Activated T-cell treated with anti-CD3 and anti-CD28 coated beads, Interleukin-2, amount 50 U/mL, for 4 hours (primary cell): ENCODE measurements around the gene NECTIN2. TPM values are rescaled to one million over a fixed set of nuclear protein-coding genes. Genes with fewer than 3 reads are reported as not detected.
A peak's percentile ranks its signal among the peaks of the same experiment; 100 is the strongest.
"Not testable (repeated sequence)": the region's sequence is repeated elsewhere in the genome, so short reads cannot be mapped to it uniquely, and the experiment has no call there.

Experiments
- ATAC-seq, 2 donors: fragments of 200-7000 bp; cut with Tn5 transposase; one replicate each; pipeline ENCODE4 v1.10.0; 2021
- DNase-seq: peaks from one replicate; pipeline ENCODE4 v3.0.0-alpha.2; 2020
- H3K27me3 Mint-ChIP-seq: one replicate; pipeline ENCODE4 v1.8.0; 2021; ENCODE audit warnings: low read depth, mixed read lengths
- H3K36me3 Mint-ChIP-seq: one replicate; pipeline ENCODE4 v1.8.0; 2022; ENCODE audit warnings: mixed read lengths; ENCODE audit not compliant: insufficient read depth
- H3K4me1 Mint-ChIP-seq: one replicate; pipeline ENCODE4 v1.8.0; 2021; ENCODE audit warnings: low read depth, mixed read lengths
- H3K4me3 Mint-ChIP-seq: one replicate; pipeline ENCODE4 v1.8.0; 2021; ENCODE audit warnings: mild to moderate bottlenecking, moderate library complexity, mixed read lengths
- H3K9me3 Mint-ChIP-seq: one replicate; pipeline ENCODE4 v1.8.0; 2021; ENCODE audit warnings: mixed read lengths
- total RNA-seq, 3 donors: library from RNA; stranded (reverse); gene quantifications; one replicate each; pipeline ENCODE4 v1.2.1, GENCODE V29; 2021

The NECTIN2 gene
- total RNA-seq, 3 donors from 2014 or later: 0.66 to 1.4 (median 1.3) TPM

- peaks cover 1% of the 10 kb centered on the region for H3K27me3 Mint-ChIP-seq
- ATAC-seq (no peak), DNase-seq (no peak)
- H3K9me3 Mint-ChIP-seq: no peaks in the 10 kb centered on the region
- H3K36me3 Mint-ChIP-seq: no peaks in the 10 kb centered on the region
- H3K4me1 Mint-ChIP-seq: peaks cover 4% of the 10 kb centered on the region
- H3K4me3 Mint-ChIP-seq: no peak overlapping the region
Measured at GRCh38 chr19:44878120-44878865, 32.2 kb downstream of the NECTIN2 start.

- Mint-ChIP-seq H3K36me3 (no peaks in the 10 kb centered on the region), H3K9me3 (no peaks in the 10 kb centered on the region), H3K4me1 (peaks cover 4% of the 10 kb centered on the region), H3K27me3 (peaks cover 1% of the 10 kb centered on the region), H3K4me3 (no peak overlapping the region)
- ATAC-seq (no peak), DNase-seq (no peak)
Measured at GRCh38 chr19:44879309-44880065, 33.4 kb downstream of the NECTIN2 start.

- Mint-ChIP-seq H3K9me3 (no peaks in the 10 kb centered on the region), H3K4me3 (no peak overlapping the region), H3K36me3 (no peaks in the 10 kb centered on the region), H3K4me1 (peaks cover 3% of the 10 kb centered on the region), H3K27me3 (peaks cover 1% of the 10 kb centered on the region)
- ATAC-seq (no peak), DNase-seq (no peak)
Measured at GRCh38 chr19:44882063-44882462, 36.0 kb downstream of the NECTIN2 start.

- not testable (repeated sequence) for DNase-seq, H3K4me3 Mint-ChIP-seq, ATAC-seq, H3K27me3 Mint-ChIP-seq, H3K36me3 Mint-ChIP-seq, H3K9me3 Mint-ChIP-seq, H3K4me1 Mint-ChIP-seq
Measured at GRCh38 chr19:44882619-44883397, 36.7 kb downstream of the NECTIN2 start.

- no peak for DNase-seq
- no peak for ATAC-seq
Measured at GRCh38 chr19:44883922-44884321, 37.8 kb downstream of the NECTIN2 start.

GRCh38 chr19:44884566-44884965 lies 38.5 kb downstream of the NECTIN2 start:
- ATAC-seq: no peak
- Mint-ChIP-seq H3K4me3 (no peak overlapping the region), H3K27me3 (peaks cover 1% of the 10 kb centered on the region), H3K9me3 (no peaks in the 10 kb centered on the region), H3K4me1 (peaks cover 3% of the 10 kb centered on the region), H3K36me3 (no peaks in the 10 kb centered on the region)
- DNase-seq: no peak

More at GRCh38 chr19:44883922-44884321, 37.8 kb downstream of the NECTIN2 start:
- Mint-ChIP-seq H3K27me3 (peaks cover 1% of the 10 kb centered on the region), H3K9me3 (no peaks in the 10 kb centered on the region), H3K36me3 (no peaks in the 10 kb centered on the region), H3K4me1 (peaks cover under 1% of the 10 kb centered on the region), H3K4me3 (no peak overlapping the region)

- DNase-seq: no peak
- ATAC-seq: no peak
- Mint-ChIP-seq H3K4me1 (peaks cover 7% of the 10 kb centered on the region), H3K4me3 (no peak overlapping the region), H3K36me3 (no peaks in the 10 kb centered on the region), H3K27me3 (peaks cover under 1% of the 10 kb centered on the region), H3K9me3 (no peaks in the 10 kb centered on the region)
Measured at GRCh38 chr19:44886141-44886540, 40.0 kb downstream of the NECTIN2 start.

GRCh38 chr19:44887648-44888047 lies 41.6 kb downstream of the NECTIN2 start:
- Mint-ChIP-seq H3K36me3 (peaks cover 8% of the 10 kb centered on the region), H3K4me3 (no peak overlapping the region), H3K9me3 (no peaks in the 10 kb centered on the region), H3K27me3 (no peaks in the 10 kb centered on the region), H3K4me1 (peaks cover 18% of the 10 kb centered on the region)
- ATAC-seq: no peak
- DNase-seq: no peak

- DNase-seq, H3K4me3 Mint-ChIP-seq, ATAC-seq, H3K9me3 Mint-ChIP-seq, H3K27me3 Mint-ChIP-seq: not testable (repeated sequence)
- peaks cover 24% of the 10 kb centered on the region for H3K4me1 Mint-ChIP-seq
- H3K36me3 Mint-ChIP-seq: peaks cover 15% of the 10 kb centered on the region
Measured at GRCh38 chr19:44888335-44888734, 42.2 kb downstream of the NECTIN2 start.

GRCh38 chr19:44889830-44890365 lies 43.8 kb downstream of the NECTIN2 start:
- ATAC-seq: no peak
- no peaks in the 10 kb centered on the region for H3K27me3 Mint-ChIP-seq
- DNase-seq: no peak
- H3K36me3 Mint-ChIP-seq: peaks cover 25% of the 10 kb centered on the region
- peaks cover 28% of the 10 kb centered on the region for H3K4me1 Mint-ChIP-seq
- H3K9me3 Mint-ChIP-seq: no peaks in the 10 kb centered on the region
- H3K4me3 Mint-ChIP-seq: peak overlapping the region; percentile 76

GRCh38 chr19:44890366-44891015 lies 44.4 kb downstream of the NECTIN2 start:
- DNase-seq (no peak), ATAC-seq (peak; percentile 84 to 85)
- H3K27me3 Mint-ChIP-seq: no peaks in the 10 kb centered on the region
- no peaks in the 10 kb centered on the region for H3K9me3 Mint-ChIP-seq
- peak overlapping the region; percentile 76 for H3K4me3 Mint-ChIP-seq
- peaks cover 28% of the 10 kb centered on the region for H3K36me3 Mint-ChIP-seq
- H3K4me1 Mint-ChIP-seq: peaks cover 28% of the 10 kb centered on the region

GRCh38 chr19:44891016-44891882 lies 45.2 kb downstream of the NECTIN2 start, which contains the start of gene TOMM40:
TSS of gene TOMM40 (plus strand) at chr19:44891254. CDS start at chr19:44891416, 162 bp downstream.
- Mint-ChIP-seq H3K9me3 (no peaks in the 10 kb centered on the region), H3K4me3 (peak within 1 kb of the TSS; percentile 94), H3K4me1 (peaks cover 28% of the 10 kb centered on the region), H3K36me3 (peaks cover 34% of the 10 kb centered on the region), H3K27me3 (no peaks in the 10 kb centered on the region)
- ATAC-seq (peak in 1 of 2 donors; percentile 73), DNase-seq (peak; percentile 100)

- Mint-ChIP-seq H3K9me3 (no peaks in the 10 kb centered on the region), H3K27me3 (no peaks in the 10 kb centered on the region), H3K4me1 (peaks cover 28% of the 10 kb centered on the region), H3K36me3 (peaks cover 41% of the 10 kb centered on the region), H3K4me3 (peak overlapping the region; percentile 94)
- ATAC-seq: no peak
- DNase-seq: no peak
Measured at GRCh38 chr19:44892932-44893331, 46.8 kb downstream of the NECTIN2 start.
